ENCODE results near the gene DOCK1. TPM values are rescaled to one million over a fixed set of nuclear protein-coding genes. Genes with fewer than 3 reads are reported as not detected.

DOCK1 gene
- total and polyA plus RNA-seq, 3 donors from 2014 or later: 19.0 to 46.2 (median 32.0) TPM

GRCh38 chr10:126917975-126918908 is 13.0 kb downstream of the DOCK1 start:
- Histone ChIP-seq H3K4me3 (no peak overlapping the region), H3K36me3 (ENCODE audit: low read depth, missing control alignments) (no peaks in the 10 kb centered on the region), H3K27me3 (no peaks in the 10 kb centered on the region), H3K27ac (peak overlapping the region in 1 of 2 donors; percentile 28), H3K4me1 (peaks cover 9% of the 10 kb centered on the region), H3K9me3 (no peaks in the 10 kb centered on the region)
- 69 to 84% methylated on average over 10 to 24 of the region's 24 CpGs for WGBS, 2 donors
- intact Hi-C loops (cut with DNase I; ENCODE audit: low total_unique reads): no loop called here
- TF ChIP-seq POLR2A (IDR thresholded peaks at IDR 0.05): no peak
- no peak for TF ChIP-seq CTCF (IDR thresholded peaks at IDR 0.05)
- DNase-seq: no peak

GRCh38 chr10:126919426-126919825 is 14.2 kb downstream of the DOCK1 start:
- WGBS, 2 donors: 50 to 61% methylated on average over 10 to 13 of the region's 13 CpGs
- Histone ChIP-seq H3K9me3 (no peaks in the 10 kb centered on the region), H3K36me3 (ENCODE audit: low read depth, missing control alignments) (no peaks in the 10 kb centered on the region), H3K27me3 (no peaks in the 10 kb centered on the region), H3K27ac (peak overlapping the region in 1 of 2 donors; percentile 28), H3K4me3 (no peak overlapping the region), H3K4me1 (peaks cover 9% of the 10 kb centered on the region)
- no peak for TF ChIP-seq CTCF (IDR thresholded peaks at IDR 0.05)
- TF ChIP-seq POLR2A (IDR thresholded peaks at IDR 0.05): no peak
- intact Hi-C loops (cut with DNase I; ENCODE audit: low total_unique reads): no loop called here
- peak; percentile 37 for DNase-seq

- H3K4me1 ChIP-seq: peaks cover 9% of the 10 kb centered on the region
- no peaks in the 10 kb centered on the region for H3K9me3 ChIP-seq
- no peak overlapping the region for H3K4me3 ChIP-seq
- intact Hi-C loops (cut with DNase I; ENCODE audit: low total_unique reads): no loop called here
- 91 to 95% methylated on average over 4 of the region's 4 CpGs for WGBS, 2 donors
- DNase-seq: no peak
- TF ChIP-seq POLR2A (IDR thresholded peaks at IDR 0.05): no peak
- no peak for TF ChIP-seq CTCF (IDR thresholded peaks at IDR 0.05)
- H3K36me3 ChIP-seq (ENCODE audit: low read depth, missing control alignments): no peaks in the 10 kb centered on the region
- no peaks in the 10 kb centered on the region for H3K27me3 ChIP-seq
- no peak overlapping the region for H3K27ac ChIP-seq
Observed at GRCh38 chr10:126921162-126921561, 15.9 kb downstream of the DOCK1 start.

- DNase-seq: no peak
- Histone ChIP-seq H3K27me3 (no peaks in the 10 kb centered on the region), H3K9me3 (no peaks in the 10 kb centered on the region), H3K36me3 (ENCODE audit: low read depth, missing control alignments) (no peaks in the 10 kb centered on the region), H3K27ac (no peak overlapping the region), H3K4me3 (no peak overlapping the region), H3K4me1 (peaks cover 9% of the 10 kb centered on the region)
- intact Hi-C loops (cut with DNase I; ENCODE audit: low total_unique reads): no loop called here
- 88 to 91% methylated on average over 4 of the region's 4 CpGs for WGBS, 2 donors
- TF ChIP-seq CTCF (IDR thresholded peaks at IDR 0.05): no peak
- no peak for TF ChIP-seq POLR2A (IDR thresholded peaks at IDR 0.05)
Observed at GRCh38 chr10:126921974-126922525, 16.8 kb downstream of the DOCK1 start.
